ENCODE data around the gene SETD2. TPM values are rescaled to one million over a fixed set of nuclear protein-coding genes. Genes with fewer than 3 reads are reported as not detected.

SETD2 gene
- total RNA-seq, 1 donor from 2014 or later, result 73.9 TPM

- Mint-ChIP-seq H3K36me3 (ENCODE audit: insufficient read depth) (peaks cover 7% of the 10 kb centered on the region), H3K9me3 (ENCODE audit: low read depth) (no peaks in the 10 kb centered on the region)
- DNase-seq (ENCODE audit: low spot score, unreplicated experiment), result no peak
Observed at GRCh38 chr3:47176582-47176981, 12.7 kb upstream of the SETD2 start.

GRCh38 chr3:47163169-47164006 is 525 bp downstream of the SETD2 start:
- H3K4me3 Mint-ChIP-seq (ENCODE audit: low read depth), result peak overlapping the region; percentile 91
- H3K36me3 Mint-ChIP-seq (ENCODE audit: insufficient read depth), result peaks cover 2% of the 10 kb centered on the region
- H3K27ac Mint-ChIP-seq, result peak overlapping the region; percentile 99
- DNase-seq (ENCODE audit: low spot score, unreplicated experiment), result peak; percentile 37
- peaks cover 35% of the 10 kb centered on the region for H3K4me1 Mint-ChIP-seq (ENCODE audit: low read depth)
- H3K9me3 Mint-ChIP-seq (ENCODE audit: low read depth), result no peaks in the 10 kb centered on the region
- no peaks in the 10 kb centered on the region for H3K27me3 Mint-ChIP-seq
- no peak for TF ChIP-seq CTCF (IDR thresholded peaks at IDR 0.05; ENCODE audit: unreplicated experiment)

More at GRCh38 chr3:47176582-47176981, 12.7 kb upstream of the SETD2 start:
- Mint-ChIP-seq H3K4me1 (ENCODE audit: low read depth) (no peaks in the 10 kb centered on the region), H3K27me3 (no peaks in the 10 kb centered on the region), H3K27ac (no peak overlapping the region), H3K4me3 (ENCODE audit: low read depth) (no peak overlapping the region)
- no peak for TF ChIP-seq CTCF (IDR thresholded peaks at IDR 0.05; ENCODE audit: unreplicated experiment)

GRCh38 chr3:47162697-47163168 is 1.2 kb downstream of the SETD2 start:
- Mint-ChIP-seq H3K27me3 (no peaks in the 10 kb centered on the region), H3K4me1 (ENCODE audit: low read depth) (peaks cover 36% of the 10 kb centered on the region), H3K4me3 (ENCODE audit: low read depth) (peak overlapping the region; percentile 91), H3K27ac (peak overlapping the region; percentile 99), H3K9me3 (ENCODE audit: low read depth) (no peaks in the 10 kb centered on the region), H3K36me3 (ENCODE audit: insufficient read depth) (peaks cover 2% of the 10 kb centered on the region)
- no peak for DNase-seq (ENCODE audit: low spot score, unreplicated experiment)
- TF ChIP-seq CTCF (IDR thresholded peaks at IDR 0.05; ENCODE audit: unreplicated experiment), result no peak

- H3K4me3 Mint-ChIP-seq (ENCODE audit: low read depth), result peak overlapping the region; percentile 91
- H3K4me1 Mint-ChIP-seq (ENCODE audit: low read depth), result peaks cover 36% of the 10 kb centered on the region
- no peaks in the 10 kb centered on the region for H3K27me3 Mint-ChIP-seq
- peaks cover 2% of the 10 kb centered on the region for H3K36me3 Mint-ChIP-seq (ENCODE audit: insufficient read depth)
- TF ChIP-seq CTCF (IDR thresholded peaks at IDR 0.05; ENCODE audit: unreplicated experiment), result no peak
- no peak for DNase-seq (ENCODE audit: low spot score, unreplicated experiment)
- H3K27ac Mint-ChIP-seq, result peak overlapping the region; percentile 99
- no peaks in the 10 kb centered on the region for H3K9me3 Mint-ChIP-seq (ENCODE audit: low read depth)
Observed at GRCh38 chr3:47161983-47162696, 1.8 kb downstream of the SETD2 start.

- H3K36me3 Mint-ChIP-seq (ENCODE audit: insufficient read depth), result peaks cover 2% of the 10 kb centered on the region
- no peak overlapping the region for H3K4me3 Mint-ChIP-seq (ENCODE audit: low read depth)
- no peak for TF ChIP-seq CTCF (IDR thresholded peaks at IDR 0.05; ENCODE audit: unreplicated experiment)
- DNase-seq (ENCODE audit: low spot score, unreplicated experiment), result no peak
- H3K9me3 Mint-ChIP-seq (ENCODE audit: low read depth), result no peaks in the 10 kb centered on the region
- no peaks in the 10 kb centered on the region for H3K27me3 Mint-ChIP-seq
- peaks cover 32% of the 10 kb centered on the region for H3K4me1 Mint-ChIP-seq (ENCODE audit: low read depth)
- no peak overlapping the region for H3K27ac Mint-ChIP-seq
Observed at GRCh38 chr3:47159820-47160219, 4.1 kb downstream of the SETD2 start.
